IPS-20b (cell line): ENCODE data around the gene ZMYM4.

Source experiments
- H3K27ac ChIP-seq: one replicate; pipeline ENCODE4 v1.5.1; 2013; ENCODE audit warnings: low read length
- H3K27me3 ChIP-seq: 2 replicates; pipeline ENCODE4 v1.6.1; 2013; ENCODE audit warnings: mild to moderate bottlenecking, low read length, inconsistent platforms; ENCODE audit not compliant: insufficient read depth
- H3K36me3 ChIP-seq: 2 replicates; pipeline ENCODE4 v1.6.1; 2013; ENCODE audit warnings: low read depth, mild to moderate bottlenecking, inconsistent platforms, low read length, moderate library complexity; ENCODE audit not compliant: insufficient read depth
- H3K4me1 ChIP-seq: 2 replicates; pipeline ENCODE4 v1.6.1; 2013; ENCODE audit warnings: mild to moderate bottlenecking, control low read depth, inconsistent platforms, low read length, moderate library complexity; ENCODE audit not compliant: insufficient read depth
- H3K4me3 ChIP-seq: 2 replicates; pipeline ENCODE4 v1.5.1; 2013; ENCODE audit warnings: mild to moderate bottlenecking, low read length, inconsistent platforms
- H3K9ac ChIP-seq: 2 replicates; pipeline ENCODE4 v1.6.1; 2013; ENCODE audit warnings: low read depth, mild to moderate bottlenecking, inconsistent platforms, low read length, moderate library complexity
- H3K9me3 ChIP-seq: 2 replicates; pipeline ENCODE4 v1.6.1; 2013; ENCODE audit warnings: mild to moderate bottlenecking, low read depth, low read length, inconsistent platforms; ENCODE audit not compliant: insufficient read depth

ZMYM4 gene

DNA sequence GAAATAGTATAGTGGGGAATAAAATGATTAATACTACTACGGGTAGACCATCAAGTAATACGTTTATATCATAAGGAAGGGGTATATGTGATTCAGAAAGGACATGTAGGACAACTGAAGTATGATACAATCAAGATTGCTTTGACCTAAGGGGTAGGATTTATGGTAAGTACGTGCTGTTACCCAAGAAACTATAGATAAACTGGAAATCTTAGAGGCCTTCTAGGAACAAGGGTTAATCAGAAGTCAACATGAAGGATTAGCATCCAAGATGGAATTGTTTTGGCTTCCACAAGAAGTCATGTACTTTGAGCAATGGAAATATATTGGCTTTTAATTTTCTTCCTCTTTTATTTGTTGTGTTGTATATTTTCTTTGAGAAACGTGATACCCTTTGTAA lies 13.2 kb upstream of the ZMYM4 start:
- H3K36me3 ChIP-seq, result no peaks in the 10 kb centered on the region
- no peak overlapping the region for H3K9ac ChIP-seq
- H3K27me3 ChIP-seq, result no peaks in the 10 kb centered on the region
- H3K4me1 ChIP-seq, result no peaks in the 10 kb centered on the region
- no peak overlapping the region for H3K4me3 ChIP-seq
- H3K9me3 ChIP-seq, result no peaks in the 10 kb centered on the region
- H3K27ac ChIP-seq, result no peak overlapping the region

DNA sequence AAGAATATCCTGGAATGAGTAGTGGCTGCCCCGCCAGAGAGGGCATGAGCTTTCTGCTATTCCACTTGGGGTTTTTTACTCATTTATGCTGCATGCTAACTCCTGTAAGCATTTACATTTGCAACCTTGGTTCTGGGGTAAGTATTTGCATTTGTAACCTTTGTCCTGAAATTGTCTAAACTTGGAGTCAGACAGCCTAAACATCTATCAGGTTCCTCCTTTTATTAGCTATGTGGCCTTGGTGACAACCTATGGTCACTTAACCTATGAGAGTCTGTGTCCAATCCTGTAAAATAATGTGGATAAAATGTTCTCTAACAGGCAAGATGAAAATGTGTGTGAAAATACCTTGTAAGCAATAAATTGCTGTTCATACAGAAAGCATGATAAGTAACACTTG lies 8.9 kb upstream of the ZMYM4 start:
- Histone ChIP-seq H3K4me3 (no peak overlapping the region), H3K36me3 (no peaks in the 10 kb centered on the region), H3K27me3 (no peaks in the 10 kb centered on the region), H3K9ac (no peak overlapping the region), H3K9me3 (no peaks in the 10 kb centered on the region), H3K27ac (no peak overlapping the region), H3K4me1 (no peaks in the 10 kb centered on the region)

DNA sequence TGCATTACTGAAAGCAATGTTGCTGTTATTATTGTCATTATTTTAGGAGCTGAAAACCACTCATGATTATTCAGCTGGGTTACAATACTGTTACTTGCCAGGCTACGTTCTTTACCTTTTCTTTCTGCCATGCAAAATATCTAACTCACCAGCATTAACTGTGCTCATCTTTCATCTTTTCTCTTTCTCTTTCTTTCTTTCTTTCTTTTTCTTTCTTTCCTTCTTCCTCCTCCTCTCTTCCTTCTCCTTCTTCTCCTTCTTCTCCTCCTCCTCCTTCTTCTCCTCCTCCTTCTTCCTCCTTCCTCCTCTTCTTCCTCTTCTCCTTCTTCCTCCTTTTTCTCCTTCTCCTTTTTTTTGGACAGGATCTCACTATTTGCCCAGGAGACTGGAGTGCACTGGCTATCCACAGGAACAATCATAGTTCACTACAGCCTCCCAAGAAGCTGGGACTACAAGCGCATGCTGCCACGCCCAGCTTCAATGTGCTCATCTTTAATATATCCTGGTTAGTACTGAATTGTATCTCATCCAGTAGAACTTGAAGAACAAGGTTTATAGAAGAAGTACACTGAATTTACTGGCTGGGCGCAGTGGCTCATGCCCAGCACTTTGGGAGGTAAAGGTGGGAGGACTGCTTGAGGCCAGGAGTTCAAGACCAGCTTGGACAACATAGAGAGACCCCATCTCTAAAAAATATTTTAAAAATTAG lies 6.9 kb upstream of the ZMYM4 start:
- H3K9ac ChIP-seq, result no peak overlapping the region
- H3K36me3 ChIP-seq, result no peaks in the 10 kb centered on the region
- H3K27me3 ChIP-seq, result no peaks in the 10 kb centered on the region
- H3K4me3 ChIP-seq, result no peak overlapping the region
- no peaks in the 10 kb centered on the region for H3K4me1 ChIP-seq
- H3K9me3 ChIP-seq, result no peaks in the 10 kb centered on the region
- no peak overlapping the region for H3K27ac ChIP-seq

DNA sequence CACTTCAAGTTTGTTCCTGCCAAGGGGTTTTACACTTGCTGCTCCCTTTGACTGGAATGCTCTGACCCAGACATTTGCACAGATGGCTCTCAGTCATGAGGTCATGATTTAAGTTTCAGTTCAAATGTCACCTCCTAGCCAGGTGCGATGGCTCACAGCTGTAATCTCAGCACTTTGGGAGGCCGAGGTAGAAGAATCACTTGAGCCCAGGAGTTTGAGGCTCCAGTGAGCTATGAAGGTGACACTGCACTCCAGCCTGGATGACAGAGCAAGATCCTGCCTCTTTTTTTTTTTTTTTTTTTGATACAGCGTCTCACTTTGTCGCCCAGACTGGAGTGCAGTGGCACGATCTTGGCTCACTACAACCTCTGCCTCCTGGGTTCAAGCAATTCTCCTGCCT lies 4.5 kb upstream of the ZMYM4 start:
- peaks cover 2% of the 10 kb centered on the region; the same call in 1 of the 2 replicates for H3K4me1 ChIP-seq
- H3K9ac ChIP-seq, result no peak overlapping the region
- H3K27ac ChIP-seq, result no peak overlapping the region
- no peaks in the 10 kb centered on the region for H3K9me3 ChIP-seq
- no peaks in the 10 kb centered on the region for H3K27me3 ChIP-seq
- no peak overlapping the region for H3K4me3 ChIP-seq
- no peaks in the 10 kb centered on the region for H3K36me3 ChIP-seq

DNA sequence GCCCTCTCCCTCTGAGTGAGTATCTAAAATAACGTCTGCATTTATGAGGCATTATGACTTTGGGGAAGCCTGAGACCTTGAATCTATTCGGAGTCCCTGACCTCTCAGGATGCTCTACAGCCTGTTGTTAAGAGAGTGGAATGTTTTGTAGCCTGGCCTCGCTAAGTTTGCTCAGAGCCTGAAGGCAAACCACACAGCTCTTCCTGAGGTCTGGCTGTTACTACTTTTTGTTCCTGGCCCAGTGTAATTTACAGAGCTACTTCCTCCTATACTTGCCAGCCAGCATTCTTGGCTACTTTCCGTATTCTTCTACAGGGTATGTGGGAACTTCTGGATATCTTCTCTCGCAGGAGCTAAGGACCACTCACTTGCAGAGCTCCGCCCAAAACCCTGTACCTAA lies 3.6 kb upstream of the ZMYM4 start:
- Histone ChIP-seq H3K9ac (no peak overlapping the region), H3K27me3 (no peaks in the 10 kb centered on the region), H3K36me3 (no peaks in the 10 kb centered on the region), H3K4me3 (no peak overlapping the region), H3K4me1 (peaks cover 5% of the 10 kb centered on the region; the same call in 1 of the 2 replicates), H3K27ac (no peak overlapping the region), H3K9me3 (no peaks in the 10 kb centered on the region)

DNA sequence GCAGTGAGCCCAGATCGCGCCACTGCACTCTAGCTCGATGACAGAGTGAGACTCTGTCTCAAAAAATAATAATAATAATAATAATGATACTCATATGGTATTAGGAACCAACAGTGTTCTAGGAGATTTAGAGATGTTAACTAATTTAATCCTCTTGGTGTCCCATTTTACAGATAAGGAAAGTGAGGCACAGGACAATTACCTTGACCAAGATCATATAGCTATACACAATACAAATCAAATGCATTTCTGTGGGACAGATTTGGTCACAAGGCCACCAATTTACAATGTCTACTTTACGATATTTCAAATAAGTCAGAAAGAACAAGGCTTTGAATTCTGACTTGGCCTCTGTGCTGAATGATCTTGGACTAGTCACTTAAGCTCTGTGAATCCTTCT lies 2.2 kb upstream of the ZMYM4 start:
- no peak overlapping the region for H3K9ac ChIP-seq
- no peak overlapping the region for H3K4me3 ChIP-seq
- no peaks in the 10 kb centered on the region for H3K36me3 ChIP-seq
- no peaks in the 10 kb centered on the region for H3K27me3 ChIP-seq
- no peaks in the 10 kb centered on the region for H3K9me3 ChIP-seq
- peaks cover 6% of the 10 kb centered on the region; the same call in 1 of the 2 replicates for H3K4me1 ChIP-seq
- H3K27ac ChIP-seq, result no peak overlapping the region

DNA sequence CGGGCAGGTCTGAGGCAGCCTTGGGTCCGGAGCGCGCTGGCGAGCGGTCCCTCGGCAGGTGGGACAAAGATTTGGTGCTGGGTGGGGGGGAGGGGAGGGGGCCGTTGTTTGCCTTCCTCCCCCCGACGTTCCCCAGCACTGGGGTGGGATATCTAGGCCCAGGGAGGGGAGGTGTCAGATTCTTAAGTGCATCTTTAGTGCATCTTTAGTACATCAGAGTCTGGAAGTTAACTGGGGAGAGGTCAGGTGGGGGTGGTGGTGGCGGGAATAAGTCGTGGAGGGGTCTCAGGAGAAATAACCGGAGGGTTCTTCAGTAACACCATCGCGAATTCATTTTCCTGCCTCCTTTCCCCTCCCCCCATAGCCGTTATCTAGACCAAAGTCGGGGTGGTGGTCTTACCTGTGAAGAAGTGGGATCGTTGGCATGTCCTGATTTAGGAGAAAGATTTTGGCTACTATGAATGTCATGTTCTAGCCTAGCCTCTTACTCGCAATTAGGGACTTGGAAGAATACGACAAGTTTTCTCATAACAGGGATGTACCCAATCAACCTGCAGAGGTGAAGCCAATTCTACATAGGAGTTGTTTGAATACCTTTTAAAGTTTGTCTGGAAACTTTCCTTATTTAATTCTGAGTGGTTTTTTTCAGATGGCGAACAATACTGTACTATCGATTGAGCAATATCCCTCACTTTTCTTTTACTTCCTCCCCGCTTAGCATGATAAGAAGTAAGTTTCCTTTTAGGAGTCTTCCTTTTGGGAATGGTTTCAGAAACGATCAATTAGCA lies 886 bp downstream of the ZMYM4 start:
- peak overlapping the region; percentile 89 for H3K4me3 ChIP-seq
- H3K27ac ChIP-seq, result peak overlapping the region; percentile 74
- H3K4me1 ChIP-seq, result peaks cover 6% of the 10 kb centered on the region; the same call in 1 of the 2 replicates
- H3K27me3 ChIP-seq, result no peaks in the 10 kb centered on the region
- no peaks in the 10 kb centered on the region for H3K9me3 ChIP-seq
- H3K36me3 ChIP-seq, result no peaks in the 10 kb centered on the region
- H3K9ac ChIP-seq, result peak overlapping the region; percentile 78; the same call in 1 of the 2 replicates

DNA sequence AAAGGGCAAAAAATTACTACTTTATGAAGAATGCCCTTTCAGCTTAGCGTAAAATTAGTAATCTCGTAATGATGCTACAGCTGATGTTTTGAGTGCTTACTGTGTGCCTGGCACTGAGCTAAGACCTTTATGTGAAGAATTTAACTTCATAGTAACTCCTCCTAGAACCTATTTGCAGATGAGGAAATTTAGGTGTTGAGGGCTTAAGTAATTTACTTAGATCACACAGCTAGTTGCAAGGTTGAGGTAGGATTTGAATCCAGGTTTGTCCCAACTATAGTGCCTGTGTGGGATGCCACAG lies 1.4 kb downstream of the ZMYM4 start:
- peak overlapping the region; percentile 78; the same call in 1 of the 2 replicates for H3K9ac ChIP-seq
- peaks cover 6% of the 10 kb centered on the region; the same call in 1 of the 2 replicates for H3K4me1 ChIP-seq
- H3K27me3 ChIP-seq, result no peaks in the 10 kb centered on the region
- H3K27ac ChIP-seq, result no peak overlapping the region
- no peaks in the 10 kb centered on the region for H3K9me3 ChIP-seq
- no peaks in the 10 kb centered on the region for H3K36me3 ChIP-seq
- peak overlapping the region; percentile 89 for H3K4me3 ChIP-seq

DNA sequence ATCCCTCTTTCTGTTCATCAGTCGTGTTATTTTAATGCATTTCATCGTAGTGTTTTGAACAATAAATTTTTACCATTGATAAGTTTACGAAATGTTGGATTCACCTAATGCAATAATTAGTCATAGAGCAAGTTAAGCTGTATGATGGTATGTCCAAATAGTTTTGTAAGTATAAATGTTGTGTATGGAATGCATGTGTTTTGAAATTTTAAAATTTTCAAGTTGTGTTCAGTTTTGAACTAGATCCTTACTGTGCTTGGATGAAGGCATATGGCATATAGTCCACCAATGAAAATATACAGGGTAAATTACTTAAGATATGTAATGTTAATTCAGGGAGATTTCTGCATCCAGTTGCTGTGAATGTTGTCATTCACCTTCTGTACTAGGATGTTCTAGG lies 2.3 kb downstream of the ZMYM4 start:
- H3K9ac ChIP-seq, result no peak overlapping the region
- peak overlapping the region; percentile 17; the same call in 1 of the 2 replicates for H3K4me3 ChIP-seq
- no peak overlapping the region for H3K27ac ChIP-seq
- no peaks in the 10 kb centered on the region for H3K9me3 ChIP-seq
- H3K4me1 ChIP-seq, result peaks cover 6% of the 10 kb centered on the region; the same call in 1 of the 2 replicates
- no peaks in the 10 kb centered on the region for H3K27me3 ChIP-seq
- no peaks in the 10 kb centered on the region for H3K36me3 ChIP-seq

DNA sequence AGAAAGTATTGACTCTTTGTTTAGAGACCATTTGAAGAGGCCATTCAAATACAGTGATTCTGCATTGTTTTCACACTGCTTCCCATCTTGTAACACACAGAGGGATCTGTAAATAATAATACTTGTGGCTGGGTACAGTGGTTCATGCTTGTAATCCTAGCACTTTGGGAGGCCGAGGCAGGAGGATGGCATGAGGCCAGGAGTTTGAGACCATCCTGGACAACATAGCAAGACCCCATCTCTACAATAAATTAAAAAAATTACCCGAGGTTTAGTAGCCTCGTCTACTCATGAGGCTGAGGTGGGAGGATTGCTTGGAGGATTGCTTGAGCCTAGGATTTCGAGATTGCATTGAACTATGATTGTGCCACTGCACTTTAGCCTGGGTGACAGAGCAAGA lies 5.7 kb downstream of the ZMYM4 start:
- Histone ChIP-seq H3K9me3 (no peaks in the 10 kb centered on the region), H3K36me3 (peaks cover 8% of the 10 kb centered on the region; the same call in 1 of the 2 replicates), H3K4me1 (peaks cover 4% of the 10 kb centered on the region; the same call in 1 of the 2 replicates), H3K27ac (no peak overlapping the region), H3K27me3 (no peaks in the 10 kb centered on the region), H3K9ac (no peak overlapping the region), H3K4me3 (no peak overlapping the region)

DNA sequence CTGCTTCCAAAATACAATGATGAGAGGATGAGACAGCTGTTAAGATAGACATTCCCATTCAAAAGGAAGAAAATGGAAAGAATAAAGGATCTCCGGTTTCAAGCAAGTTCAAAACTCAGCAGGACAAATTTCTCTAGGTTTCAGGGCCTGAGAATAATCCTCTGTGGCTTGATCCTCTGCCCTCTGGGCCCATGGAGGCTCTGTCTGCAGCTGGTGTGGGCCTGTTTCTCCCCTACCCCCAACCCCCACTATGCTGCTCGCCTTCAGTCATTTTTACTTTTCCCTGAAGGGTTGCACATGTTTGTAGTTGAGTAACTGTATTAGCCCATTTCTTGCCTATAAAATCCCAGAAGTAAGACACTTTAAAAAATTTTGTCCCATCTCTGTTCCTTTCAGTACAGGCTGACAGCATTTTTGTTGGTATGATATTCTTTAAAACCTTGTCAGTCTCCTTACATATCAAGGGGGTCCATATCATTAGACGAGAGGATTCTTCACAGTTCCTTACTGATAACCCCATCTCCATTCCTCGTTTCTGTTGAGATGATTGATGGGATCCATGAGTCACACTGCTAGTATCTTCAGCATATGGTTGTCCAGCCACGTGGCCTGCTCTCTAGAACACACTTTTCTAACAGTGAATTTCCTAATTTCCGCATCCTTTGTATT lies 10.5 kb downstream of the ZMYM4 start:
- Histone ChIP-seq H3K4me3 (no peak overlapping the region), H3K36me3 (peaks cover 22% of the 10 kb centered on the region), H3K9me3 (peaks cover 6% of the 10 kb centered on the region; the same call in 1 of the 2 replicates), H3K27ac (no peak overlapping the region), H3K9ac (no peak overlapping the region), H3K27me3 (no peaks in the 10 kb centered on the region), H3K4me1 (no peaks in the 10 kb centered on the region)
